SU-DHL-6 (cell line): ENCODE results near the gene NFYA.

Experiments used
- H2AFZ ChIP-seq: fragments of 200-600 bp; sonication (generic); 2 replicates; pipeline ENCODE4 v1.6.1; 2014; ENCODE audit warnings: low read depth, mild to moderate bottlenecking, moderate library complexity, mixed read lengths, antibody characterized with exemption, low read length; ENCODE audit not compliant: severe bottlenecking
- H3F3A ChIP-seq: fragments of 200-600 bp; shearing (Covaris generic); 2 replicates; pipeline ENCODE4 v1.6.0; 2016; ENCODE audit warnings: antibody characterized with exemption, mild to moderate bottlenecking; ENCODE audit not compliant: insufficient read depth
- H3K27ac ChIP-seq: fragments of 200-600 bp; sonication (generic); 2 replicates; pipeline ENCODE4 v1.5.1; 2016; ENCODE audit warnings: low read depth, mild to moderate bottlenecking, low read length, moderate library complexity, mixed read lengths
- H3K27me3 ChIP-seq: fragments of 200-600 bp; sonication (generic), shearing (Covaris generic); 2 replicates; pipeline ENCODE4 v1.6.0; 2014; ENCODE audit warnings: mild to moderate bottlenecking, low read length
- H3K36me3 ChIP-seq: fragments of 200-600 bp; sonication (generic); 2 replicates; pipeline ENCODE4 v1.6.1; 2014; ENCODE audit warnings: mild to moderate bottlenecking, low read length, mixed read lengths
- H3K4me2 ChIP-seq: fragments of 300-600, 200-600 bp; shearing (Covaris generic), sonication (generic); 2 replicates; pipeline ENCODE4 v1.6.0; 2014; ENCODE audit warnings: low read length, low read depth, mild to moderate bottlenecking; ENCODE audit not compliant: poor library complexity, severe bottlenecking
- H3K4me3 ChIP-seq: fragments of 200-600 bp; sonication (generic); 2 replicates; pipeline ENCODE4 v1.5.1; 2014; ENCODE audit warnings: antibody characterized with exemption, low read length, mild to moderate bottlenecking, mixed read lengths; ENCODE audit not compliant: insufficient read depth, poor library complexity, severe bottlenecking
- H3K79me2 ChIP-seq: fragments of 200-600 bp; sonication (generic); 2 replicates; pipeline ENCODE4 v1.6.1; 2014; ENCODE audit warnings: mild to moderate bottlenecking, low read length, moderate library complexity; ENCODE audit not compliant: insufficient read depth
- H3K9ac ChIP-seq: fragments of 200-600 bp; sonication (generic); 2 replicates; pipeline ENCODE4 v1.7.0; 2014; ENCODE audit warnings: mild to moderate bottlenecking, low read length
- H3K9me2 ChIP-seq: fragments of 200-600 bp; sonication (generic); replicated peaks from 2 replicates; pipeline ENCODE4 v1.6.1; 2014; ENCODE audit warnings: low read length; ENCODE audit not compliant: insufficient read depth
- H3K9me3 ChIP-seq: fragments of 200-600 bp; sonication (generic); 2 replicates; pipeline ENCODE4 v1.6.1; 2014; ENCODE audit warnings: low read length, mixed read lengths; ENCODE audit not compliant: insufficient read depth
- H4K20me1 ChIP-seq: fragments of 200-600 bp; sonication (generic); 2 replicates; pipeline ENCODE4 v1.6.1; 2014; ENCODE audit warnings: low read depth, mild to moderate bottlenecking, antibody characterized with exemption, low read length, moderate library complexity, mixed read lengths
- EZH2phosphoT487 ChIP-seq: fragments of 200-600 bp; sonication (generic), shearing (Covaris generic); conservative IDR thresholded peaks from 2 replicates; pipeline ENCODE4 v1.6.1; 2018; ENCODE audit warnings: mild to moderate bottlenecking, antibody characterized with exemption, low read length, moderate library complexity, mixed read lengths
- TF ChIP-seq, protein P1 (sequence below): fragments of 200-600 bp; sonication (generic); IDR thresholded peaks from one replicate; pipeline ENCODE4 v1.5.1; 2017; ENCODE audit warnings: antibody characterized with exemption, mild to moderate bottlenecking, low read length, moderate library complexity; ENCODE audit not compliant: insufficient read depth, poor library complexity, severe bottlenecking

The NFYA gene

DNA sequence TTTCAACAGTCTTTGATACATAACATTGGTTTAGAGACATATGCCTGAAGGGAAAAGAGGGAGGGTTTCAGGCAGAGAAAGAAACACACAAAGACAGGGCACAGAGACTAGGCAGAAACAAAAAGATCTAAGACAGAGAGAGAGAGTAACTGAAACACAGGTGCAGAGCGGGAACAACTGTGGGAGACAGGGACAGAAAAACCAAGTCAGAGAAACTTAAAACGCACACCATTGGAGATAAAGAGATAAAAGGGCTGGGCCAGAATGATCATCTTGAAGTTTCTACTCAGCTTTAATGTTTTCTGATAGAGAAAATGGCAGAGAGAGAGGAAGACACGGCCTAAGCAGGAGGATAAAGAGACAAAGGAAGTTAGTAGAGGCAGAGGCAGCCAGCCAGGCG is 45.5 kb upstream of the NFYA start:
- peak overlapping the region; percentile 36 for H3K4me2 ChIP-seq
- H3K9me3 ChIP-seq: no peaks in the 10 kb centered on the region
- H3F3A ChIP-seq: no peaks in the 10 kb centered on the region
- peak overlapping the region; percentile 5 for H3K4me3 ChIP-seq
- no peaks in the 10 kb centered on the region for H3K27me3 ChIP-seq
- H3K79me2 ChIP-seq: no peaks in the 10 kb centered on the region
- H3K36me3 ChIP-seq: no peaks in the 10 kb centered on the region
- peak overlapping the region; percentile 46; the same call in 1 of the 2 replicates for H3K9ac ChIP-seq
- no peak for TF ChIP-seq EZH2phosphoT487
- no peak overlapping the region for H3K27ac ChIP-seq
- peak overlapping the region; percentile 91 for H2AFZ ChIP-seq
- H4K20me1 ChIP-seq: no peaks in the 10 kb centered on the region
- no peaks in the 10 kb centered on the region for H3K9me2 ChIP-seq

DNA sequence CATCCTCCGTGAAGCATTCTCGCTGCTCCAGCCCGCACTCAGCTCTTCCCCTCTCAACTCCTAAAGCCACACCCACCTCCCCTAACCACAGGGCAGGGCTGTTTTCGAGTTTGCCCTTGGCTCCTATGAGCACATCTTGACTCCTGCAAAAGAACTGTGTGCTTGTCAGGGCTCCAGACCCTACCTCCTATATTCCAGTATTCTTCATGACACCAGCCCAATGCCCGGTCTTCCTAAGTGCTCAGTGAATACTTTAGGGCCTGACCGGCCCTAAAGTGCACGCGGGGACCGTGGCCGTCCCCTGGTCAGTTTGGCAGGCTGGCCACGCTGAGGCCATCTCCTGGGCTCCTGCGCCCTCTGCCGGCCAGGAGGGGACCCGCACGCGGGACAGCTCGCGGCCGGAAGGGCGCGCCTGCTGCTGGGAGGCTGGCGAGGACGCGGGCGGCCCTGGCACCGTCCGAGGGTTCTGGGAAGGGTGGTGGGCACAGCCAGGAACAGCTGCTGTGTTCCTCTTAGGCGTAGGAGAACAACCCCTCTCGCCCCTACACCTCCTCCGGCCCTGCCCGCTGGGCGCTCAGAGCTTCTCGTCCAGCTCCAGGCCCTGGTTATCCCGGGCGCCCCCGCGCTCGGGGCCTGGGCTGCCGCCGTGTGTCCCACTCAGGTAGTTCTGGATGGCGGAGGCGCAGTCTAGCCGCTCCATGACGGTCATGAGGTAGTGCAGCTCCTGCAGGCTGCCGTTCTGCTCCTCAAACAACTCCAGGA is 44.8 kb upstream of the NFYA start:
- Histone ChIP-seq H3K27me3 (no peaks in the 10 kb centered on the region), H3K36me3 (no peaks in the 10 kb centered on the region), H3K4me2 (peak overlapping the region; percentile 36), H3F3A (no peaks in the 10 kb centered on the region), H2AFZ (peak overlapping the region; percentile 91), H3K9ac (peak overlapping the region; percentile 46), H3K27ac (no peak overlapping the region), H4K20me1 (no peaks in the 10 kb centered on the region), H3K9me3 (no peaks in the 10 kb centered on the region), H3K79me2 (no peaks in the 10 kb centered on the region), H3K4me3 (peak overlapping the region; percentile 11), H3K9me2 (no peaks in the 10 kb centered on the region)
- TF ChIP-seq, protein P1, sequence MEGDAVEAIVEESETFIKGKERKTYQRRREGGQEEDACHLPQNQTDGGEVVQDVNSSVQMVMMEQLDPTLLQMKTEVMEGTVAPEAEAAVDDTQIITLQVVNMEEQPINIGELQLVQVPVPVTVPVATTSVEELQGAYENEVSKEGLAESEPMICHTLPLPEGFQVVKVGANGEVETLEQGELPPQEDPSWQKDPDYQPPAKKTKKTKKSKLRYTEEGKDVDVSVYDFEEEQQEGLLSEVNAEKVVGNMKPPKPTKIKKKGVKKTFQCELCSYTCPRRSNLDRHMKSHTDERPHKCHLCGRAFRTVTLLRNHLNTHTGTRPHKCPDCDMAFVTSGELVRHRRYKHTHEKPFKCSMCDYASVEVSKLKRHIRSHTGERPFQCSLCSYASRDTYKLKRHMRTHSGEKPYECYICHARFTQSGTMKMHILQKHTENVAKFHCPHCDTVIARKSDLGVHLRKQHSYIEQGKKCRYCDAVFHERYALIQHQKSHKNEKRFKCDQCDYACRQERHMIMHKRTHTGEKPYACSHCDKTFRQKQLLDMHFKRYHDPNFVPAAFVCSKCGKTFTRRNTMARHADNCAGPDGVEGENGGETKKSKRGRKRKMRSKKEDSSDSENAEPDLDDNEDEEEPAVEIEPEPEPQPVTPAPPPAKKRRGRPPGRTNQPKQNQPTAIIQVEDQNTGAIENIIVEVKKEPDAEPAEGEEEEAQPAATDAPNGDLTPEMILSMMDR: peak; percentile 100
- no peak for TF ChIP-seq EZH2phosphoT487

DNA sequence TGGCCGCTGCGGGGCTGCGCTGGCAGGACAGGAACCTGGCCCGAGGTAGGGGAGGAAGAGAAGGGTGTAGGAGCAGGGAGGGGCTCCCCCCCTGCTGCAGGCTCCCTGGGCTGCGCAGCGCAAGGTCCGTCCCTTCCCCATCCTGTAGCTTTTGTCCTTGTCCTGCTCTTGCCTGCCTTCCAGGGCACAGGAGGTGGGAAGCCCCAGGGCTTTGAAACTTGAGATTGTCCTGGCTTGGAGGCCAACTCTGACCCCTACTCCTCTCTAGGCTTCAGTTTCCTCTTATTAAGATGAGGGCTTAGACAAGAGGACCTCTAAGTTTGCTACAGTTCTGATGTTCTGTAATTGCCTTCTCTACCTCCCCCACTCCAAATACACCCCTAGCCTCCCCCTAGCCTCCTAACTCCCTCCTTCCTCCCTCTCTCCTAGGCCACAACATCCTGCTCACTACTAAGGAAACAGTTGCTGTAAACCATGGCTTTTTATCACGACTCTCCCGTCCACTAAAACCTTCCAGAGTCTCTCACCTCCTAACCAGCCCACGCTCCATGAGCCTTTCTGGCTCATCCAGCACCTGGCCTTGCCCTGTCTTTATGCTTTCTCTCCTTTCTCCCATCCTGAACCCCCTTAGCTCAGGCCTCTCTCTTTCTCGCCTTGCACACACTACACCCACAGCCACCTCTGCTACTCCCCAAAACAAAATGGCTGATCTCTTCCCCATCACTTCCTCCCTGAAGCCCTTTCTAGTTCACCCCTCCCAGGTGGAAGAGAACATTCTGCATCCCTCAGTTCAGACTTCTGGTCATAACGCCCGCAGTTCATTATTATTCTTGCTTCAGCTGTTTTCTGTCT is 44.0 kb upstream of the NFYA start:
- peak overlapping the region; percentile 91 for H2AFZ ChIP-seq
- H3K9ac ChIP-seq: peak overlapping the region; percentile 46
- peak overlapping the region; percentile 36 for H3K4me2 ChIP-seq
- H3K9me2 ChIP-seq: no peaks in the 10 kb centered on the region
- no peak overlapping the region for H3K27ac ChIP-seq
- H4K20me1 ChIP-seq: no peaks in the 10 kb centered on the region
- no peaks in the 10 kb centered on the region for H3K27me3 ChIP-seq
- H3F3A ChIP-seq: no peaks in the 10 kb centered on the region
- TF ChIP-seq EZH2phosphoT487: no peak
- TF ChIP-seq, protein P1: no peak
- H3K79me2 ChIP-seq: no peaks in the 10 kb centered on the region
- H3K36me3 ChIP-seq: no peaks in the 10 kb centered on the region
- peak overlapping the region; percentile 11 for H3K4me3 ChIP-seq
- H3K9me3 ChIP-seq: no peaks in the 10 kb centered on the region

DNA sequence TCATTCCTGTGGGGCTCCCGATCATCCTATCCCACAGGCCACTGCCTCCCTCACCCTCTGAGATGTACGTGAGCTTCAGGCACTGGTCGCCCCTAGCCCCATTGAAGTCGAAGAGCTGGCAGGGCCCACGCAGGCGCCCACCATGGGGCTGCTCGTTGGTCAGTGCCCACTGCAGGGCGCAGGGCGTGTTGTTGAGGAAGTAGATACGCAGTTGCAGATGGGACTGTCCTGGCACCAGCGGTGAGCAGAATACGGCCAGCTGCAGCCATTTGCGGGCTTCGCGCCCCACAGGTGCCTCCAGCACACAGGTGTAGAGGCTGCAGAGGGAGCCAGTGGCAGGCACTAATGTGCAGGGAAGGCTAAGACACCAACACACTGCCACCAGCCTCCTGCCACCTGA is 39.9 kb upstream of the NFYA start:
- Histone ChIP-seq H3K9me3 (no peaks in the 10 kb centered on the region), H4K20me1 (no peaks in the 10 kb centered on the region), H3K4me3 (no peak overlapping the region), H3K36me3 (no peaks in the 10 kb centered on the region), H3K9me2 (no peaks in the 10 kb centered on the region), H3K4me2 (no peak overlapping the region), H3F3A (no peaks in the 10 kb centered on the region), H3K9ac (no peak overlapping the region), H3K79me2 (no peaks in the 10 kb centered on the region), H3K27me3 (no peaks in the 10 kb centered on the region), H3K27ac (no peak overlapping the region), H2AFZ (no peak overlapping the region)
- TF ChIP-seq EZH2phosphoT487: no peak
- TF ChIP-seq, protein P1: no peak
